COR-L47 (cell line): ENCODE measurements around the gene CDH4.

Experiments used
- DNase-seq: peaks from one replicate; lab custom pipeline; 2025; lab: John Stamatoyannopoulos, UW

Gene CDH4

DNA sequence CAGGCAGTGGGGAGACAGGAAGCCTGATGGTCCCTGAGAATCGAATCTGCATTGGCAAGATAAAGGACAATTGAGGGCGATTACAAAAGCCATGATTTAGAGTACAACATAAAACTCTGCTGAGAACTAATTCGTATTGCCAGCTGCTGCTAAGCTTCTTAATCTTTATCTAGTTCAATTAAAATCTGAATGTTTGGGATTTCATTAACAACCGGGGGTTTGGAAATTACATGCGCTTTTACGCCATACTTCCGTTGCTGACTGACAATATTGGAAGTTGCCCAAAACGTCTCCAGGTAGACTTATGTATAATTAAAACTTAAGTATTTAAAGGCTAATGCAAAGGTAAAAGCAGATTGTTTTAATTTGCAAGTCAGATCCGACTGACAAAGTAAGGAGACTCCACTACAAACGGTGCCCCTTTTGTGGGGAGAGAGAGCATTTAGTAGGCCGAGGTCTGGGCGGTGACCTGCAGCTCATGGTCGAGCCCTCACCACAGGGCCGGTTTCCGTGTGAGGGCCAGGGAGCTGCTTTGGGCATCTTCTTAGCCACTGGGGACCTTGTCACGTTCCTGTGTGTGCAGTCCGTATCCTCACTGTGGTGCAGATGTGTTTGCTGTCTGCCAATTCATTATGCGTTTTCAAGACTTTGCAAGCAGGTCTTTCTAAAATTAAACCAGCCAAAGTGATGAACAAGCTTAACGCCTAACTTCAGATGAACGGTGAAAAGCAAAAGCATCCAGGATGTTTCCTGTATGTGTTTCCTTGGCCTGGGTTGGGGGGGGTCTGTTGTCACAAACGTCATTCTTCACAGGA is 49.9 kb downstream of the CDH4 start:
- no peak for DNase-seq

DNA sequence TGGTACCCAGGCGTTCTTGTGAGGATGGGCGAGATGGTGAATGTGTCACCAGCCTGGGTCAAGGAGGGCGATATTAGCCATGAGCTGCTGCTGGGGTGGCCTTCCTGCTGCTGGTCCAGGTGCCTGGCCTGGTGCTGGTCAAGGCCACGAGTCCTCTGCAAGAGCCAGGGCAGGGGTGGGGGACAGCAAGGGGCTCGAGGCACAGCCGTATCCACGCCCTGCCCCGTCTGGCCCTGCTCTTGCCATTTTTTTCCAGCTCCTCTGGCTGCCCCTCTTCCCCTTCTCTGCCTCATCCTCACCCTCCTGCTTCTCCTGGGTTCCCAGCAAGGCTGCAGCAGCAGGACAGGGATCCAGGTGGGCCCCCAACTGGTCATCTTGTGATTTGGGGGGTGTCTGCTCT is 51.2 kb downstream of the CDH4 start:
- no peak for DNase-seq

DNA sequence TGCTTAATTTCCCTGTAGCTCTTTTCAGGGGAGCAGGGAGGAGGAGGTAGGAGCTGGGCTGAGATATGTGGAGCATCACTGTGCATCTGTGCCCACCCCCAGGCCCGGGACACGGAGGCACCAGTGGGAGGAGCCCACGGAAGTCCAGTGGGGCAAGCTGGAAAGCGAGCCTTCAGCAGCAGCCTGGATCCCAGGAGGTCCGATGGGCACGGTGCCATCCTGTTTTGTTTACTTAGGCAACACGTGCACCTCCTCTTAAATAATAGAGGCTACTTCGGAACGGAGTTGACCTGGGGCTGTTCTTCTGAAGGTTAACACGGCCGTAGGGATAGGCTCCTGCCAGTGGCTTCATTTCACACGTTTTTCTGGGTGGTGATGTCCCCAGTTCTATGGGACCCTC is 51.6 kb downstream of the CDH4 start:
- DNase-seq: peak; percentile 52

DNA sequence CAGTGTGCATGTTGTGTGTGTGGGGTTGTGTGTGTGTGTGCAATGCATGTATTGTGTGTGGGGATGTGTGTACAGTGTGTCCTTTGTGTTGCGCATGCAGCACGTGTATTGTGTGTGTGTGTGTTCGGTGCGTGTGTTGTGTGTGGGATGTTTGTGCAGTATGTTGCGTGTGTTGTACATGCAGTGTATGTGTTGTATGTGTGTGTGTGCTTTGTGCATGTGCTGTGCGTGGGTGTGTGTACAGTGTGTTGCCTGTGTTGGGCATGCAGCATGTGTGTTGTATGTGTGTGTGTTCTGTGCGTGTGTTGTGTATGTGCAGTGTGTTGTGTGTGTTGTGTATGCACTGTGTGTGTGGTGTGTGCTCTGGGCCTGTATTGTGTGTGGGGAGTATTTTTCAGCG is 52.7 kb downstream of the CDH4 start:
- no peak for DNase-seq

DNA sequence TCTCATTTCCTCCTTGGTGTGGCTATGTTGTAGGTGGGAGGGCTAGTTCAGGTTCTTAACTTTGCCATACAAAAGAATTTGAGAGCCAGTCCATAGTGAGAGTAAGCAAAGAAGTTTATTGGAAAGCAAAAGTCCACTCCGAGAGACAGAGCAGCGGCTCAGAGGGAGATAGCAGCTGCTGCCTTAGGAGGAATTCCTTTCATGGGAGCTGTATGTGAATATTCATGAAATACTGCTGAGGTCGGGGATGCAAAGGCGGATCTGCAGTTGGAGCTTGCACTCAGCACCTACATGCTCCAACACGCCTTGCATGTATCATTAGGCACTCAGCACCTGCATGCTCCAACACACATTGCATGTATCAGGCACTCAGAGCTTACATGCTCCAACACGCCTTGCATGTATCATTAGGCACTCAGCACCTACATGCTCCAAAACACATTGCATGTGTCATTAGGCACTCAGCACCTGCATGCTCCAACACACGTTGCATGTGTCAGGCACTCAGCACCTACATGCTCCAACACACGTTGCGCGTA is 54.9 kb downstream of the CDH4 start:
- DNase-seq: no peak

DNA sequence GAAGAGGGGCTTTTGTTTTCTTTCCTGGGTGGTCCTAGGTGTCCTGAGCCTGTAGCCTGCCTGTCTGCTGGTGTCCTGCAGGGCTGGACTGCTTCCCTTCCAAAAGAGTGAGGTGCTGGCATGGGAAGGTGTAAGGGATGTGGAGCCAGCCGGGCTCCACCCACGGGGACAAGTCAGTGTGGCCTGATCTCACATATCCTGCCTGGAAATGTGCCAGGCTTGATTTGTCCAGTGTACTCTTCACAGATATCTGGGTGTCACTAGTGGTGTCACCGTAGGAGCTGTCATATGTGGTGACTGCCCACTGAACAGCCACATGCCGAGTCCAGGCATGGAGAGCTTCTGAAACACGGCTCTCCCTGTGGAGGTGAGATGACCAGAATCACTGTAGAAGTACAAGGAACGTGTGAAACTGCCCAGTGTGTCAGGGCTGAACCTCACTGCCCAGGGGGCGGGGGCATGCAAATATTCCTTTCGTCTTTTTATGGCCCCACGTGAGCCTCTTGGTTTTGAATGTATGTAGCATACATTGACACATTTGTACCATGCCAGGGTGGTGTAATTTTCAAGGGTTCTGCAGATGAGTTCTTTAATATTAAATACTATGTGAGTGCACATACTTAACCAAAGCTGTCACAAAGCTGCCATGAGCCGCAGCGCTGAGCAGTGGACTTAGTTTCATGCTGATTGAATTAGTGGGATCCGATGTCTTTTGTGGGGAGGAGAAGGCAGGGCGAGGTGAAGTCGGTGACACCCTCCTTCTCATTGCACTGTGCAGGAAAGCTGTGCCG is 55.8 kb downstream of the CDH4 start:
- DNase-seq: no peak

DNA sequence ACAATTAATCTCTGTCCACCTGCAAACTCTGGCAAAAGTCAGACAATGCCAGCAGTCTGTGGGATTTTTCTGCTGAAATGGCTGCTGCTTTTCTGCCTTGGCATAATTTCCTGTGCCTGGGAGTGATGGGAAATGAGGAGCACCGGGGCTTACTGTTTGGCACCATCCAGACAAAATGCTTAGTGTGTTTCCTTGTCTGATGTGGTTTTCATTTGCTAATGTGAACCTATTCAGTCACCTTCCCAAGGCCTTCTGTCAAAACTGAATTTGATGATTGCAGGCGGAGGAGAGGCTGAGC is 56.4 kb downstream of the CDH4 start:
- DNase-seq: no peak

DNA sequence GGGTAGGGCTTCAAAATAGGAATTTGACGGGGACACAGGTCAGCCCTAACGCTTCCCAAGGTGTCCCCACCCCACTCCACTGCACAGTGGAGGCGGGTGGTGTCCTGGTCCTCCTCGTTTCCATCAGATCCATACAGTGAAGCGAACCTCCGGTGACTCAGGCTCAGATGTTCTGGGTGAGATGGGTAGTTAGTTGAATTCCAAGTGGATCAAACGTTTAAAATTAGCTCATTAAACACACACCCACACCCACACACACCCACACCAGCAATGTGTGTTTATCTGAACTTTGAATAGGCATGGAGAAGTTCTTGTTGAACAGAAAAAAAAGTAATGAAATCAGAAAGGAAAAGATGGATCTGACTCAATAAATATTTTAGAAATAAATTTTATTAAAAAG is 58.9 kb downstream of the CDH4 start:
- no peak for DNase-seq

DNA sequence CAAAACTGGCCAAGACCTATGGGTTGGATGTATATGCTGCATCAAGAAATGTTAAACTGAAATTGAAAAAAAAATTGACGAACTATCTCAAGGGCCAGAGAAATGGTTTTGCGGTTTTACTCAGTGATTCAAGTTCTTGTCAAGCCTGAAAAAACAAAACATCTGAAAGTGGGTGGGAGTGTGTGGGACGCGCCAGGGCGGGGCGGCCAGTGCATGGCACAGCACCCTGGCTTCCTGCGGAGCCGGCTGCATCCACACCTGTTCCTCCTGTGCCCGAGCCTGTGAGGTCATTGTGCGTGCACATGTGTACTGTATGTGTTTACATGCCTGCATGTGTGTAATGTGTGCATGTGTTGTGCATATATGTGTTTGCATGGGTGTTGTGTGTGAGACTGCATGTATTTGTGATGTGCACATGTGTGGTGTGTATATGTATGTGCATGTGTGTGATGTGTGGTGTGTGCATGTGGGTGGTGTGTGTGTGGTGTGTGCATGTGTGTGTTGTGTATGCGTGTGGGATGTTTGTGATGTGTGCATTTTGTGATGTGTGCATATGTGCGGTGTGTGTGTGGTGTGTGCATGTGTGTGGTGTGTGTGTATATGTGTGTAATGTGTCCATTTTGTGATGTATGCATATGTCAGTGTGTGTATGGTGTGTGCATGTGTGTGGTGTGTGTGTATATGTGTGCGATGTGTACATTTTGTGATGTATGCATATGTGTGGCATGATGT is 59.8 kb downstream of the CDH4 start:
- DNase-seq: no peak

DNA sequence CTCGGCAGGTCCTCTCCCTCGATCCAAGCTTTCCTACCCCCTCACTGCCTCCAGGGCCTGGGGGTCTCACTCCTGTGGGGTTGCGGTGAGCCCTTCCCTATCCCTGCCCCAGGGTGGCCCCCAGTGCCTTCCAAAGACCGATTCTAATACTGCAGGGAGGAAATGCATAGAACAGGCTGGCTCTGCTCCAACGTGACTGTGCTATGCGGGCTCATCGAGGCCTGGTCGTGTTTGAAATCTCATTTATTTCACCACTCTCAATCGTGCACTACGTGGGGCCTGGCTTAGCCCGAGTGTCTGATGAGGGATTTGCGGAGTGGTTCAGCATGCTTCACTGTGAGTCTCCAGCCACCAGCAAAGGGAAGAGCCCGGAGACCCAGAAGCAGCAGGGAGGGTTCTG is 60.9 kb downstream of the CDH4 start:
- DNase-seq: no peak

DNA sequence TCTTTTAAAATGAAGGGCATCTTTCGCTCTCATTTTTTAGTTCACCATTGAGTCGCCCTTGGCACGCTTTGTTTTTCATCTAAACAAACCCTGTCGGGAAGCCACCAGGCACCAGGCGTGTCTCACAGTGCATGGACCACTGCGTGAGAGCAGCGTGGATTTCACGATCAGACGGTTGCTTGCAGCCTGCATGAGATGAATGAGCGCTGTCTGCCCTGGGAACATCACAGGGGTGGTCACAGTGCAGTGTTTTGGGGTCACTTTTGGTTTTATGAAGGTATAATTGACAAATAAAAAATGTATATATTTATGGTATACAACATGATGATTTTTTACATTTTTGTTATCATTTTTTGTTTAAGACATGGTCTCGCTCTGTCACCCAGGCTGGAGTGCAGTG is 61.3 kb downstream of the CDH4 start:
- DNase-seq: no peak

DNA sequence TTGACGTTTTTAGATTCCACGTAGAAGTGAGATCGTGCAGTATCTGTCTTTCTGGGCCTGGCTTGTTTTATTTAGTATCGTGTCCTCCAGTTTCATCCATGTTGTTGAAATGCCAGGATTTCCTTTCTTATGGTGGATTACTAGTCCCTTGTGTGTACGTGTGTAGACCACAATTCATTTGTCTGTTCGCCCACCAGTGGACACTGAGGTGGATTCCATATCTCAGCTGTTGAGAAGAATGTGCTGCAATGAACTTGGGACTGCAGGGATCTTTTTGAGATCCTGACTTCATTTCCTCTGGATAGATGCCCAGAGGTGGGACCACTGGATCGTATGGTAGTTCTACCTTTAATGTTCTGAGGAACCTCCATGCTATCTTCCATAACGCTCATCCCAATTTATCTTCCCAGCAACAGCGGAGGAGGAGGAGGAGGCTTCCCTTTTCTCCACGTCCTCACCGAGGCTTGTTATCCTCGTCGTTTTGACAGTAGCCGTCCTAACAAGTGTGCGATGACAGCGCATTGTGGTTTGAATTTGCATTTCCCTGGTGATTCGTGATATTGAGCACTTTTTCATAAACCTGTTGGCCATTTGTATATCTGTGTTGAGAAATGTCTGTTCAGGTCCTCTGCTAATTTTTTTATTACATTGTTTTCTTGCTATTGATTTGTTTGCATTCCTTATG is 62.4 kb downstream of the CDH4 start:
- no peak for DNase-seq

DNA sequence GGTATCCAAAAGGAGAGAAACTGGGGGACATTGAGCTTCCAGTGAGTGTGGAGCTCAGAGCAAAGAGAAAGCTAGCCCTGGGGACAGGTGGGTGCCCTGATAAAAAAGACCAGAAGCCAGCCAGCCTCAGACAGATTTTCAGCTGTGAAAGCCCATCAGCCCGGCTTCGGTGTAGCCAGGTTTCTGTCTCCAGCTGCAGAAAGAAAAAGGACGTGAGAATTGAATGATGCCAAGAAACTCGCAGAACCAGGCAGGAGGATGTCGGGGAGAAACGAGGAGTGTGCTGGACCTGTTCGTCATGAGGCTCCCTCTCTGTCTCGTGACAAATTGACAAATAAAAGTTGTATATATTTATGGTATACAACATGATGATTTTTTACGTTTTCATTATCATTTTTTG is 63.3 kb downstream of the CDH4 start:
- DNase-seq: no peak

DNA sequence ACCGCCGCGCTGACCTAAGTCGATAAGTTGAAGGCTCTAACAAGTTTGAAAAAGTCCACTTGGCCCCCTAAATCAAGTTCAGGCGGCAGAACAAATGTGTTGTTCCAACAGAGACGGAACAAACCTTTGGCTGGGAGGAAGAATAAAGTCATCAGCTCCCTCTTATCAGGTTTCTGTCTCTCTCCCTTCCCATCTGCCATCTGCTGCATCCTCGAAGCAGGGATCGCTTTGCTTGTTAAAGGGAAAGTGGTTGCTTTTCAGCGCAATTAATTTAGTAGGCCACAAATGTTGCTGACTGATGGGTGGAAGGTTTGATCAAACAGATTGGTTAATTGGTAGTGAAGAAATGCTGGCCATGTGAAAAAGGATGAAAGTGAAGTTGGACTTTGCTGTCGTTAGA is 64.3 kb downstream of the CDH4 start:
- no peak for DNase-seq

DNA sequence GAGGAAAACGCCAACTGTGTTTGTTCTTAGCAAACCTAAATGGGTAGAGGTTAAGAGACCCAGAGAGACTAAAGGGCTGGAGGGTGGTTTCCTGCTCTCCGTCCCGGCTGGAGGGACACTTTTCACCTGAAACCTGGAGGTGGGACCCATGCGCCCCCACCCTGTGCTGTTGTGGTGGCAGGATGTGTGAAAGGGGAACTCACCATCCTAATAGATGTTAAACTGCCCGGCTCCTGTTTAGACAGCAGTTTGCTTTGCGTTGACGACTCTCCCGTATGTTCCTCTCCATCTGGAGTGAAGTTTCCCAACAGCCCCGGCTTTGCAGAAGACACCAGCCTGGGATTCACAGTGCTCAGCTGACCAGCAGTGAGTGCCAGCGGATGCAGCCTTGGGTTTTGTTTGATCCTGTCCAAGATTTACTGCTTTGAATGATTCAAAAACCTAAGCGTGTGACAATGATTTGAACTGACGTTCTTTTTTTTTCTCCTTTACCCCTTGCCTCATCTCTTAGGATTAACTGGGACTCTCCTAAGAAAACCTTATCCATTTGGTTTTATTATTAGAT is 66.0 kb downstream of the CDH4 start:
- DNase-seq: no peak

DNA sequence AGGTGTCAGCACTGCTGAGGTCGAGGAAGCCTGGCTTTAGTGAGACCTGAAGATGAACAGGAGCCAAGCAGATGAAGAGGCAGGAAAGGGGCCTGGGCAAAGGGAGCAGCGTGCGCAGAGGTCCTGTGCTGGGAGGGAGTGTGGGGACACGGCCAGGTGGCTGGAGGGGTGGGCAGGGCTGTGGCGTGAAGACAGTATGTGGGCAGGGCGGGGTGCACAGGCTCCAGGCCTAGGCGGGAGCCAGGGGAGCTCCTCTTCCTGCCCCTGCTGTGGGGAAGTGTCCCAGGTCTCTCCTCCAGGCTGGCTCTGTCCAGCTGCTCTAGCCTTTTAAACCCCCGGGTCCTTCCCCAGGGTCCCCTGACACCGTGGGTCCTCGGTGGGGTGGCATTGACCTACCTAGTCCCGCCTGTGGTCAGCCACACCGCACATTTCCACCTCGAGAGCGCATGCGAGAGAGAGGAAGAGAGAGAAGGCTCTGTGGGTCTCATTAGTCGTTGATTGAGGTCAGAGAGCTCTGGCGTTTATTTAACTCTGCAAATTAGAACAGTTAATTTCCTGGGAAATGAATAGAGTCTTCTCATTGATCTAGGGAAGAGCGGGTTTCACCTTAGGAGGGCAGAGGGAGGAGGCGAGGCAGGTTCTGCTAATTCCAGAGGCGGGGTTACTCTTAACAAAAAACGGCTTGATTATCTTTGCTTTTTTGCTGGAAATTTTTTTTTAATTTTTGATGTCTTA is 68.8 kb downstream of the CDH4 start:
- DNase-seq: no peak

DNA sequence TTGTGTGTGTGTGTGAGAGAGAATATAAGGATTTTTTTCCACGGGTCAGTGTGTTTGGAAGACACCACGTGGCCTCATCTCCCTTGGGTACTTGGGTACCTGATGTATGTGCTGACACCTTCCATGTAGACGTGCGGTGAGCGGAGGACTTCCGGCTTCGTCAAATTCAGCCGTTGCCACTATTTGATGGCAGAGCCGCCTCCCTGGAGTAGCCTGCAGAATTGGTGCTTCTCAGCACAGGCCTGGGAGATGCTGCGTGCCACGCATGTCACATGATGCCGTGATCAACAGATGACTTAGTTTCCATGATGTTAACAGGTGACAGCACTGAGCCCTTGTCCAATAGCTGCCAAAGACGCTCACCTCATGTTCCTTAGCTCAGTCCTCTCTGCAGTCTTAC is 69.4 kb downstream of the CDH4 start:
- no peak for DNase-seq

DNA sequence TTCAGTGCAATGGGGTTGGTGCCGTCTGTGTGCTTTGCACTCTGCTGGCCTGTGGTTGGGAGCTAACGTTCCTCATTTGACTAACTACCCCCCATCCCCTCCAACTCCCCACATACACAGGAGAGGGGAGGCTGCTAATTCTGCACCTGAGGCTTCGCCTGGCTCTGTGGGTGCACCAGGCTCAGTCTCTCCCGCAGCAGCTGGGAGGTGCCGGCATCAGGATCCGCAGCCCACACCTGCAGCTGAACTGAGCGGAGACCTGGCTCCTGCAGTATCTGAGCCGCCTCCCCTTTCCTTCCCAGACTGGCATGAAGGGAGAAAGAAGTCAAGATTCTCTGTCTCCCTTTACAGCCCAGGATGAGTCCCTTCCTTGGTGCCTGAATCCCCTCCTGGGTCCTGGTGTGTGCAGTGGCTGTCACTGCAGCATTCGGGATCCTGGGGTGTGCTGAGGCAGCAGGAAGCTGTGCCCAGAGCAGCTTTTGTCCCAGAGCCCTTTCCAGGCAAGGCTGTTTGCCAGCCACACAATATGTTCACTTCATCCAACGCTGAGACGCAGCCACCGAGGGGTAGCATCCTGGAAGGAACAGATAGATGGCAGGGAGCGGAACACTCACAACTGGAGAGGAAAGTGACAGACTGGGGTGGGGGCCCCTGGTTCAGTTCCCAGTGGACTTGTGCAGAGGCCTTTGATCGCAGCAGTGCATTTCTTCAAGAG is 70.2 kb downstream of the CDH4 start:
- DNase-seq: no peak

DNA sequence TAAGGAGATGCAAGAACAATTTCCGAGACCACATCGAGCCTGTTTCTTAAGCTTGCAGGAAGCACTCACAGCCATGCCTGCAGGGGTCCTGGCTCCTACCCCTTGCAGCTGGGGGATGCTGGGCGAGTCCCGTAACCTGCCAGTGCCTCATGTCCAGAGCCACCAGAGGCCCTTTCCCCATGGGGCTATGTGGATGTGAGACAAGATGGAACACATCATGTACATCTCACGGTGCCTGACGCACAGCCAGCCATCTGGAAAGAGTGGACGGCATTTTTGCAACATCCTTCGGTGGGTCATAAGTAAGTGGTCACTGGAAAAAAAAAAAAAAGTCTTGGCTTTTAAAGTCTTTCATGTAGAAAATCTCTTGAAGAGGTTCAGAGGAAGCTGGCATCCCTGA is 72.8 kb downstream of the CDH4 start:
- DNase-seq: no peak

DNA sequence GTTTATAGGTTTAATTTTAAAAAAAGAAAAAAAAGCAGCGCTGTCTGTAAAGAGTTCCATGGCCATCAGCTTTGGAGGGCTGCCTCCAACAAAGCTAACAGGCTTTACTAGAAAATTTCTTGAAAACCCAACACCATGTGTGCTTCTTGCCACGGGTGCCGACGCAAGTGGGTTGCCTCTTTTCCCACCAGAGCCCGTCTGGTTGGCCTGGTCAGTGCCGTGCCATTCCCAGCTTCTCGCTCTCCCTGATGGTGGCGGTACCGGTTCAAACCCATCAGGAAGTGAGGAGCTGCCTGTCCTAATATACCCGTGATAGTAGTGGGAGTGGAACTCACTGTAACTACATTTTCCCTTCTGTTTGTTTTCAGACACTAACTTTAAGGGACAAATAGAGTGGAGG is 73.7 kb downstream of the CDH4 start:
- DNase-seq: no peak
